Stimulated activated CD8-positive, alpha-beta memory T cell treated with anti-CD3 and anti-CD28 coated beads, Interleukin-7, amount 100 ng/mL, for 1 hour (primary cell): ENCODE results near the gene TPD52L1.

Experiments used
- DNase-seq, 2 donors: peaks; one replicate each; pipeline ENCODE4 v3.0.0-alpha.2; 2020; ENCODE audit warnings: low read depth in 2 of 2

TPD52L1 gene

GRCh38 chr6:125208625-125209249 lies 55.2 kb downstream of the TPD52L1 start:
- no peak for DNase-seq

- DNase-seq, result no peak
Observed at GRCh38 chr6:125210667-125211066, 57.1 kb downstream of the TPD52L1 start.

- no peak for DNase-seq
Observed at GRCh38 chr6:125211352-125211751, 57.8 kb downstream of the TPD52L1 start.

GRCh38 chr6:125212377-125212776 lies 58.8 kb downstream of the TPD52L1 start:
- no peak for DNase-seq

- no peak for DNase-seq
Observed at GRCh38 chr6:125213939-125214338, 60.4 kb downstream of the TPD52L1 start.

- DNase-seq, result no peak
Observed at GRCh38 chr6:125215252-125215819, 61.8 kb downstream of the TPD52L1 start.

- DNase-seq, result no peak
Observed at GRCh38 chr6:125216015-125216414, 62.4 kb downstream of the TPD52L1 start.

- DNase-seq, result no peak
Observed at GRCh38 chr6:125217369-125217768, 63.8 kb downstream of the TPD52L1 start.

- DNase-seq, result no peak
Observed at GRCh38 chr6:125217992-125218391, 64.4 kb downstream of the TPD52L1 start.

- DNase-seq, result no peak
Observed at GRCh38 chr6:125219361-125219895, 65.9 kb downstream of the TPD52L1 start.

- no peak for DNase-seq
Observed at GRCh38 chr6:125220712-125221111, 67.1 kb downstream of the TPD52L1 start.

- DNase-seq, result no peak
Observed at GRCh38 chr6:125222531-125223455, 69.2 kb downstream of the TPD52L1 start.

GRCh38 chr6:125224231-125224861 lies 70.8 kb downstream of the TPD52L1 start:
- no peak for DNase-seq

GRCh38 chr6:125227244-125227643 lies 73.7 kb downstream of the TPD52L1 start:
- no peak for DNase-seq

GRCh38 chr6:125228981-125229479 lies 75.5 kb downstream of the TPD52L1 start:
- DNase-seq, result no peak

GRCh38 chr6:125230674-125231073 lies 77.1 kb downstream of the TPD52L1 start:
- DNase-seq, result no peak

GRCh38 chr6:125231133-125231532 lies 77.6 kb downstream of the TPD52L1 start:
- DNase-seq, result no peak

GRCh38 chr6:125231574-125232343 lies 78.2 kb downstream of the TPD52L1 start:
- DNase-seq, result no peak

- no peak for DNase-seq
Observed at GRCh38 chr6:125232466-125232865, 78.9 kb downstream of the TPD52L1 start.

- DNase-seq, result no peak
Observed at GRCh38 chr6:125233202-125233601, 79.6 kb downstream of the TPD52L1 start.
